Stimulated activated CD4-positive, alpha-beta T cell treated with anti-CD3 and anti-CD28 coated beads, Interleukin-12 subunit alpha, Interleukin-12 subunit beta, amount 100 ng/mL, for 4 hours (primary cell): ENCODE measurements around the gene BRD8.

Experiments used
- DNase-seq: peaks from one replicate; pipeline ENCODE4 v3.0.0-alpha.2; 2020

The BRD8 gene

GRCh38 chr5:138096997-138097828, 81.2 kb downstream of the BRD8 start:
- no peak for DNase-seq

GRCh38 chr5:138096363-138096762, 82.1 kb downstream of the BRD8 start:
- no peak for DNase-seq

GRCh38 chr5:138095100-138095907, 83.1 kb downstream of the BRD8 start:
- DNase-seq = no peak

GRCh38 chr5:138093036-138093435, 85.4 kb downstream of the BRD8 start:
- DNase-seq = no peak

- no peak for DNase-seq
These were observed 86.1 kb downstream of the BRD8 start for GRCh38 chr5:138092301-138092700.

GRCh38 chr5:138091685-138092084, 86.7 kb downstream of the BRD8 start:
- no peak for DNase-seq
